Kidney capillary endothelial cell (primary cell): Measurements from ENCODE around the gene EHD3.

Experiments used
- DNase-seq: peaks from one replicate; pipeline ENCODE4 v3.0.0-alpha.2; 2018; ENCODE audit warnings: low spot score

EHD3 gene

GRCh38 chr2:31233741-31234682 lies at the start of gene EHD3:
TSS of gene EHD3 (plus strand) at chr2:31234152. CDS start at chr2:31234622, 470 bp downstream.
- peak; percentile 93 for DNase-seq

- DNase-seq = no peak
Observed at GRCh38 chr2:31187166-31187565, 46.8 kb upstream of the EHD3 start.

GRCh38 chr2:31188131-31188530 lies 45.8 kb upstream of the EHD3 start:
- DNase-seq = no peak

DNA sequence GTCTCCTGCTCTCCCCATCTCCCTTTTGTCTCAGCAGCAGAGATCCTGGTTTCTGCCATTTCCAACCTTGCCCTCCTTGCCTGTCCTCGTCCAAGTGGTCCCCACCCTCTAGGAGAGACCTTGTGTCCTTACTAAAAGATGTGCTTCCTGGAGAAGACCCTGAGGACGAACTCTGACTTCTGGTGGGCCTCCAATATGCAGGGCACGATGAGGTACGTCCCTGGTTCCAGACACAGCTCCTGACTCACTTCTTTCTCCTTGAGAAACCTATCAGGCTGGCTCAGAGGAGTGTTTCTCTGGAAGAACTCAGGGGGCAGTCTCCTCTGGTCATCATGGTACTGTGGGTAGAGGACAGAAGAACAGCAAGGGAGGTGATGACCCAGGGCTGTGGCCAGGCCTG lies 44.8 kb upstream of the EHD3 start:
- no peak for DNase-seq

DNA sequence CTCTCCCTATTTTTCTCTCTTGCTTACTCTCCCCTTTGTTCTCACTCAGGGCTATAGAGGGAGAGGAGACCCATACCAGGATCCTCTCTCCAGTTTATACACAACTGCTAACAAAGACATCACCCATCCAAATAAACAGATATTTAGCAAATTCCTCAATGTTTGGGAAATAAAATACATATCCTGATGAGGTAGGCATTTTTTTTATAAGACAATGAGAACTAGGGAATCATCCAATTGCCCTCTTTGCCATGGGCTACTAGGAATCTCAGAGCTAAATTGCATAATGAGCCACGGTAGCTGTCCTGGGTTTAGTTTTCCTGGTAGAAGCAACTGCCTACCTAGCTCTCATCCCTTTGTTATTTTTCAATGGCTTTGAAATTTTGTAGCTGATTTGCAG lies 43.8 kb upstream of the EHD3 start:
- DNase-seq = no peak

DNA sequence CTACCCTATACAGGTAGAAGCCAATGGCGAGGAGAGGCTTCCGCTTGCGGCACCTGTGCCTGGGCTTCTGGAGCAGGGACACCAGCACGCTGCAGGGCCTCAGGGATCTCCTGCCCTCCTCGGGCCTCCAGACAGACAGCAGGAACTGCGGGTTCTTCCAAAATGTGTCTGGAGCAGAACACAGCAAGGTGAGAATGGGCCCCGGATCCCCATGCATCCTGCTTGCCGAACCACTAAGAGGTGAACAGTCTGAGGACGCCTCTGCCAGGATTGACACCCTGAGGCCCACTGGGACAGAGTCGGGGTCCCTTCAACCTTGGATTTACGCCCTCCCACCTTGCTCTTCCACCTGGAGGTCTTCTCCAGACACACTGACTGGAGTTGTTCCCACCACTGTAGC lies 42.0 kb upstream of the EHD3 start:
- DNase-seq = no peak

DNA sequence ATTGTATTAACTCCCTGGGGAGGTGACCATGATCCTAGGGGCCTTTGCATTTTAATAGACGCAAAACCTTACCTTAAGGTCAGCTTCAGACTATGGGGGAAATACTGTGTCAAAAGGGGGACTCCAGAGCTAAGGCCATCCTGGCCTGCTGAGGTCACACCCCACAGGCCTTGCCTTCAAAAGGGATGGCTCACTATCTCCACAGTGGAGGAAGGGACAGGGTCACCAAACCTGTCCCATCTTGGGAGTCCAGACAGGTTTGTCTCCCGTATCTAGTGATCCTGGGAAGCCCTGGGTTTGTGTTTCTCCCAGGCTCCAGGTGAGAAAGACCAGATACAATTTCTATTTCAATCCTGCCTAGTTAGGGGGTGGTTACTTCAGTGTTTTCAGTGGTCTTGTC lies 41.6 kb upstream of the EHD3 start:
- no peak for DNase-seq

DNA sequence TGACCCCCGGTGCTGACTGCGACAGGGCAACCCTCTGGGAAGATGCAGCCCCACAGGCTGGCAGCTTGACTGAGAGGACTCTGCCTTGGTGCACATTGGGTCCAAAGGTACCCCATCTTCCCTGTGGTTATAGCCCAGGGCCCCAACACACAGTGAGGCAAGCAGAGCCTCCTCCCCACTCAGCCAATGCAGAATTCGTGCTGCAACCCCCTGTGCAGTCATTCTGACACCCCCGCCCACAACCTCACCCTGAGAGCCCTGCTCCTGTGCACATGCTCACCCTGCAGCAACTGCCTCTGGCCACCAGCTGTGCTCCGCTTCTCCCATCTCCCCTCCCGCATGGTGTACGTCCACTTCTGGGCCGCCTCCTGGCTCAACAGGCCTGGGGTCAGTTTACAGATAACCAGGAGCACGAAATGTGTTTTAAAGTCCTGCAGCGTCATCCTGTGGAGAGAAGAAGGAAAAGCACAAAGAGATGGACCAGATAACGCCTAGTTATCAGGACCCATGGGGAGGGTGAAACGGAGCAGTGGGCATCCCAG lies 41.0 kb upstream of the EHD3 start:
- DNase-seq = no peak

- DNase-seq = no peak
Observed at GRCh38 chr2:31193806-31194205, 40.1 kb upstream of the EHD3 start.

DNA sequence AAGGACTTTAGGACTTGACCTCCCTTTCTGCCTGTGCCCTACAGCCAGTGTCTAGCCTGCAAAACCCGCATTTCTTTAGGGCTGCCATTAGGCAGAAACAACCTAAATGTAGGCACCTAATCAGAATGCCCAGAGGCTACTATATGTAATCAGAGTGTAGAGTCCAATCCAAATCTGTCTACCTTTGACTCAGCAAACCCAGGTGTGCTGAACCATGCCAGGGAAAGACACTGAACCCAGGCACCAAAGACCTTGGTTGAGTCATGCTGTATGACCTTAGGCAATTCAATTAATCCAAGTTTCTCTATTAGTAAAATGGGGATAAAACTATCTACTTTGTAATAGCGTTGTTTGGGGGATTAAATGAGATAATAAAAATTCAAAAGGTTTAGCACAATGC lies 37.3 kb upstream of the EHD3 start:
- no peak for DNase-seq

DNA sequence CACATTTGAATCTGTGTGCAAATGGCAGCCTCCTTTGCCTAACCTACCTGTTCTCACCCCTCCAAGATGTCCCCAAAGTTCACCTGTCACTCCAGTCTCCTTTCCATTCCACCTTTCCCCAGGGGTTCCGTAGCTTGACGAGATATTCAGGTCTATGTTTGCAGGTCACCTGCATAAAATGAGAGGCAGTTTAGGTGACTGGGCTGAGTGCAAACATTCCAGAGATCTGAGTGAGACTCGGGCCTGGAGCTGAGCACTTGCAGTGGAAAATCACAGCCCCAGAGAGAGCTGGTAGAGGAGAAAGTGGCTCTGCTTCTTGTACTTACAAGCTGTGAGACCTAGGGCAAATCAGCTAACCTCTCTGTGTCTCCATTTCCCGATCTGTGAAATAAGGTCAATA lies 36.8 kb upstream of the EHD3 start:
- DNase-seq = no peak

- DNase-seq = no peak
Observed at GRCh38 chr2:31197669-31198068, 36.3 kb upstream of the EHD3 start.

- no peak for DNase-seq
Observed at GRCh38 chr2:31199206-31199605, 34.7 kb upstream of the EHD3 start.

- DNase-seq = no peak
Observed at GRCh38 chr2:31200972-31201371, 33.0 kb upstream of the EHD3 start.

GRCh38 chr2:31202041-31202440 lies 31.9 kb upstream of the EHD3 start:
- DNase-seq = no peak

DNA sequence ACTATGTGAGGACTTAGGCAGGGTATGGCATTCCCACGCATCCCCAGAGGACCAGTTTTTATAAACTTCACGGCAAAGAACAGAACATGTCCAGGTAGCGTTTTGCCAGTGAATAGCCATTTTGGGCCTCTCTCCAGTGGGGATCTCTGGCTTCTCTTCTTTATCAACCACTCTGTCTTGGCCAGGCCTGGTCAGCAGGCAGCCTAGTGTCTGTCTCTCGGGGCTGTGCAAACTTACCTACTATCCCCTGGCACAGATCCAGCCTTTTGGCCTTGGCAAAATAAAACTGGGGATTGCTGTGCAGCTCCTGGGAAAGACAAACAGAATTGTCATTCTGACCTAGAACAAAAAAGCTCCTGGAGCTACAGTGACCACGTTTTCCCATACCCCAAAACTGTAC lies 31.1 kb upstream of the EHD3 start:
- DNase-seq = no peak

- no peak for DNase-seq
Observed at GRCh38 chr2:31203916-31204315, 30.0 kb upstream of the EHD3 start.

DNA sequence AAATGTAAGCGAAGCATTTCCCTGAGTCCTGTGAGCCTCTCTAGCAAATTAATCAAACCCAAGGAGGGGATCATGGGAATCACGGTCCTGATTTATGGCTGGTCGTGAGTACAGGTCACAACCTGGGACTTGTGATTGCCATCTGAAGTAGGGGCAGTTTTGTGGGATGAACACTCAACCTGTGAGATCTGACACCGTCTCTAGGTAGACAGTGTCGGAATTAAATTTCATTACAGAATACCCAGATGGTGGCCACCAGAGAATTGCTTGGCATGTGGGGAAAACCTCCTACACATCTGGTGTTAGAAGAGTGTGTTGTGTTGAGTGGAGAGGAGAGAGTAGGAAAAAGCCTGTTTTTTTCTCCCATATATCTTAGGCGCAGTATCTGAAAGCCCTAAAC lies 29.2 kb upstream of the EHD3 start:
- DNase-seq = no peak

DNA sequence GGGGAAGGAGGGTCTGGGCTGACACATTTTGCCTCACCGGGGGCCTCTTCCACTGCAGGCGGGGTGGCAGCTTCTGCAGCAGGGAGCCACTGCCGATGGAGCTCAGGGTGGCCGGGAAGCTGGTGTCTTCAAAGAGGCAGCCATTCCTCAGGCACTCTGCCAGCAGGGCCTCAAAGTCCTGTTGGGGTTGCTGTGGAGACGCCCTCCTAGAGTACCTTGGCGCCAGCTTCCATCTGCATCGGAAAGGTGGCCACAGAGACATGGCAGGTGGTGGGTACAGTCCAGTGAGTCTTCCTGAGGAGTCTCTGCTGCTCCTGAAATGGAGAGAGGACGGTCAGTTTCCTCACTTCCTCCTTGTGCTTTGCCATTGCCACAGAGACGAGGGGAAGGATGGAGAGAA lies 28.8 kb upstream of the EHD3 start:
- DNase-seq = no peak

DNA sequence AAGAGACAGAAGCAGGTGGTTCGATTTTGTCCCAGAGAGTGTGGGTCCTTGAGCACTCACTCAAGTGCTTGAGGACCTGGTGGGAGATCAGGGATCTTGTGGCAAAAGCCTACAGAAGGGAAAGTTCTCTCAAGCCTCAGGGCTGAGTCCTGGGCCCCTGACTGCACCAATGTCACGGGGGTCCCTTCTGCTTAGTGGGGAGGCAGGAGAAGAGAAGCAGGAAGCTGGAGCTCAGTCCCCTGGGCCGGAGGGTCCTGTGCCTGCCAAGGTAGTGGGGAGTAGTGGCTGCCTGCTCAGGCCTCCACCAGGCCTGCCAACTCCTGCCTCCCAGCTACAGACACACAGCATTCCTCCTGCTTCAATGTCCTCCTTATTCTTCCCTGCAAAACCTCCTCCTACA lies 28.3 kb upstream of the EHD3 start:
- no peak for DNase-seq

GRCh38 chr2:31207790-31208189 lies 26.2 kb upstream of the EHD3 start:
- no peak for DNase-seq

GRCh38 chr2:31208240-31208639 lies 25.7 kb upstream of the EHD3 start:
- no peak for DNase-seq

GRCh38 chr2:31212659-31213600 lies 21.0 kb upstream of the EHD3 start:
- DNase-seq = no peak
